Neuron (in vitro differentiated cells): ENCODE measurements around the gene ANXA3.

Experiments
- H2AFZ ChIP-seq: one replicate; pipeline ENCODE4 v1.6.1; 2013; ENCODE audit warnings: low read depth, mild to moderate bottlenecking, inconsistent platforms, low read length, moderate library complexity
- H3K27me3 ChIP-seq: one replicate; pipeline ENCODE4 v1.6.1; 2013; ENCODE audit warnings: low read length; ENCODE audit not compliant: insufficient read depth
- H3K36me3 ChIP-seq: one replicate; pipeline ENCODE4 v1.6.1; 2013; ENCODE audit warnings: low read length; ENCODE audit not compliant: insufficient read depth
- H3K4me1 ChIP-seq: one replicate; pipeline ENCODE4 v1.6.1; 2013; ENCODE audit warnings: low read length; ENCODE audit not compliant: insufficient read depth
- H3K4me3 ChIP-seq: 2 replicates; pipeline ENCODE4 v1.5.1; 2013; ENCODE audit warnings: mild to moderate bottlenecking, low read length, moderate library complexity
- H3K9me3 ChIP-seq: one replicate; pipeline ENCODE4 v1.6.1; 2013; ENCODE audit warnings: low read length

Gene ANXA3

GRCh38 chr4:78634011-78634664 lies 82.6 kb downstream of the ANXA3 start:
- H3K36me3 ChIP-seq = no peaks in the 10 kb centered on the region
- H2AFZ ChIP-seq = no peak overlapping the region
- no peaks in the 10 kb centered on the region for H3K27me3 ChIP-seq
- H3K9me3 ChIP-seq = no peaks in the 10 kb centered on the region
- H3K4me1 ChIP-seq = peaks cover 3% of the 10 kb centered on the region
- no peak overlapping the region for H3K4me3 ChIP-seq

DNA sequence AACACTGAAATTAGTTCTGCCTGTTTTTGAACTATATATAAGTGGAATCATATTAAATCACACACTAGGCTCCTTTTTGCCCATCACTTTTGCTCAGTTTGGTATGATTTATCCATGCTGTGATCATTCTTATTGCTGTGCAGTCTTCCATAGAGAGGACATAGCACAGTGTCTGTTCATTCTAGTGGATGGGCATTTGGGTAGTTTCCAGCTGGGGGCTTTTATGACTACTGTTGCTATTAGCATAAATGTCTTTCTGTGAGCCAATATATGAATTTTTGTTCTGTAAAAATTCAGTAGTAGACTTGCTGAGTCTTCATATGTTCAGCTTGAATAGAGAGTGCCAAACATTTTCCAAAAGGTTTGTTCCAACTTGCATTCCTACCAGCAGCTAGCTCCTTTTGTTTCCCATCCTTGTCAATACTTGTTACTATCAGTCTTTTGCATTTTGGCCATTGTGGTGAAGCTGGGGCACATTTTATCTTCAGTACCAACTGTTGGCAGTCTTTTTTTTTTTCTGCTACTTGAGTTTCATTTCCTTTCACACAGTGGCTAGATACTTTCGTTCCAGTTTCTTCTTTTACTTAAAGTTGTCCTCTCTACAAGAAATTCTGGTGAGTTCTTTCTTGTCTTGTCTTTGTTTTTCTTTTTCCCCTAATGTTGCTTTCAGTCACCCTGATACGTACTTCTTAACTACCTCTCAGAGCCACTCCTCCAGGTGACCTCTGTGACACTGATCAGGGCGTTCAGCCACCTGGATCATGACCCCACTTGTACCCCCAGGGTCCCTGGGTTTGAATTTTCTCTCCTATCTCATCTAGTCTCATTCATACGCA lies 87.0 kb downstream of the ANXA3 start:
- no peak overlapping the region for H3K4me3 ChIP-seq
- H3K9me3 ChIP-seq = no peaks in the 10 kb centered on the region
- no peak overlapping the region for H2AFZ ChIP-seq
- peaks cover 3% of the 10 kb centered on the region for H3K4me1 ChIP-seq
- H3K27me3 ChIP-seq = peaks cover 8% of the 10 kb centered on the region
- H3K36me3 ChIP-seq = no peaks in the 10 kb centered on the region

DNA sequence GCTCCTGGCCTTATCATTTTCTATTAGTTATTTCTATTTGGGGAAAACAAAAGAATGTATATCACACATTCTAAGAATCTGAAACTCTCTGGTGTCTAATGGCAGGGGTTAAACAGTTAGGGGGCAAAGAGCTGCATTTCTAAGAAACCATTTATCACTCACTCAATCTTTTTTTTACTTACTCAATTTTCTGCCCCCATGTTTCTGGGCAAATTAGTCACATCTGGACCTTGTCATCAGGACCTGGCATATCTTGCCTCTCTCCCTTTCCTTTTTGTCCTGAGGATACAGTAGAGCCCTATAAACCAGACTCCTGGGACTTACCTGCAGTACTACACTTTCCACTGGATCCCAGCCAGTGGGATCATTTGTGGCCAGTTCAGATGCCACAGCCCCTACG lies 89.1 kb downstream of the ANXA3 start:
- Histone ChIP-seq H3K4me1 (no peaks in the 10 kb centered on the region), H3K4me3 (no peak overlapping the region), H3K27me3 (peaks cover 8% of the 10 kb centered on the region), H2AFZ (no peak overlapping the region), H3K9me3 (no peaks in the 10 kb centered on the region), H3K36me3 (no peaks in the 10 kb centered on the region)

- Histone ChIP-seq H3K27me3 (peaks cover 8% of the 10 kb centered on the region), H2AFZ (no peak overlapping the region), H3K4me3 (no peak overlapping the region), H3K4me1 (no peaks in the 10 kb centered on the region), H3K36me3 (no peaks in the 10 kb centered on the region), H3K9me3 (no peaks in the 10 kb centered on the region)
Observed at GRCh38 chr4:78642934-78643333, 91.4 kb downstream of the ANXA3 start.

- H3K27me3 ChIP-seq = peaks cover 8% of the 10 kb centered on the region
- H3K4me3 ChIP-seq = no peak overlapping the region
- no peaks in the 10 kb centered on the region for H3K36me3 ChIP-seq
- no peaks in the 10 kb centered on the region for H3K9me3 ChIP-seq
- no peaks in the 10 kb centered on the region for H3K4me1 ChIP-seq
- H2AFZ ChIP-seq = no peak overlapping the region
Observed at GRCh38 chr4:78644063-78644691, 92.6 kb downstream of the ANXA3 start.

DNA sequence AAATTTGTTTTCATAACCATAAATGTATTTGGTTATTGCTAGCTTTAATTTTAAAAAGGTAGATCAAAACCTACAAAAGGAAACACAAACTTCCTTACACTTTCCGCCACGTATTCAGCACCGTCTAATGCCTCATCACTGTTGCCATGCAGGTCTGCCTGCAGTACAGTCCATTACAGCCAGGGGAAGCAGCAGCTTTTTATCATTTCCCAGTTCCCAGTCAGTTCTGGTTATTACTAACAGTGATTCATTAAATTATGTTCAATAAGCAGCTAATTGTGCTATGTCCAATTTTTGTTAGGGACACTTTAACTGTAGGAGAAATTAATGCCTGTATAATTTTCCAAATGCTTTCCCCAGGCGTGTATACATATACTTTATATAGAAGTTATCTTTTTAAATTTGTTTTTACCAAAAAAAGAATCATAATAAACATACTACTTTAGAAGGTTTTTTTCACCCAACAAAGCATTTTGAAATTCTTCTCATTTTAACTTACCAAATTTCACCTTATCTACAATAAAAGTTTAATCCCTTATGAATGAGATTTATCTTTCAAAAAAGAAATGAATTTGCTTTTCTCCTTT lies 93.3 kb downstream of the ANXA3 start:
- H3K4me1 ChIP-seq = no peaks in the 10 kb centered on the region
- H3K4me3 ChIP-seq = no peak overlapping the region
- H2AFZ ChIP-seq = no peak overlapping the region
- no peaks in the 10 kb centered on the region for H3K36me3 ChIP-seq
- H3K27me3 ChIP-seq = peaks cover 8% of the 10 kb centered on the region
- no peaks in the 10 kb centered on the region for H3K9me3 ChIP-seq

DNA sequence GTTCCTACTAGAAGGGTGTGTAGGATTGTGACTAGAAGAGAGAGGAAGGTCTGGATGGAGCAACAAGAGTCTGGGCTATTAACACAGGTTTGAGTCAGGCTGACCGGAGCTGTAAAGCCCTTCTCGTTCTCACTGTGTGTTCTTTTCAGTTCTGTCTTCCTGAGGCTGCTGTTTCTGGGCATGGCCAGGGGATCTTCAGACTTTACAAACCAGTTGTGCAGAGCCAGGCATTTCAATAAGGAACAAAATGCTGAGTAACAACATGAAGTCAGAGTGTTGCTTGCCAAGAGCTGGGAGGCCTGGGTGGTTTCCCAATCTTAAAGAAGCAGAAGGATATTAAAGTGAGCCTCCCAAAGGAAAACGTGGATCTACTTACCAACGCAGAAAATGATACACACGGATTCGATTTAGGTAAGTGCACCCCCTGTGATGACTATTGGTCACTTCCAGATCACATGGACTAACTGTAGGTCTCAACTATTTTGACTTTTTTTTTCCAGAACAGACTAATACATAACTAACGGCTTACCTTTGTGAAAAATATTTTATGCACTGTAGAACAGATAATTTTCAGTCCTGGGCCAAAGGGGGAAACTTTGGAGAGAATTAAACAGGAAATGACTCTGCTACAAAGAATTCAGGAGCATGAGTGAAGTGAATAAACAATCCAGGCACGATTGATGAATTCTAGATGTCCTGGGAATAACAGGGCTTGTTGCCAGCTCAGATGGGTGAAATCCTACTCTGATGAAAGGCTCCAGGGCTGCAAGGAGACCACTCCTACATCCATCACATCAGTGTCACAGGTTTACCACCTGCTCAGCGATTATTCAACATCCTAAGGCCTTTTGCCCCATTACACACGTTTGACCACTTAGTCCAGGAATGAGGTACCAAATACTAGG lies 94.5 kb downstream of the ANXA3 start:
- H3K4me1 ChIP-seq = no peaks in the 10 kb centered on the region
- H3K27me3 ChIP-seq = peaks cover 6% of the 10 kb centered on the region
- no peak overlapping the region for H3K4me3 ChIP-seq
- no peaks in the 10 kb centered on the region for H3K9me3 ChIP-seq
- no peak overlapping the region for H2AFZ ChIP-seq
- no peaks in the 10 kb centered on the region for H3K36me3 ChIP-seq

DNA sequence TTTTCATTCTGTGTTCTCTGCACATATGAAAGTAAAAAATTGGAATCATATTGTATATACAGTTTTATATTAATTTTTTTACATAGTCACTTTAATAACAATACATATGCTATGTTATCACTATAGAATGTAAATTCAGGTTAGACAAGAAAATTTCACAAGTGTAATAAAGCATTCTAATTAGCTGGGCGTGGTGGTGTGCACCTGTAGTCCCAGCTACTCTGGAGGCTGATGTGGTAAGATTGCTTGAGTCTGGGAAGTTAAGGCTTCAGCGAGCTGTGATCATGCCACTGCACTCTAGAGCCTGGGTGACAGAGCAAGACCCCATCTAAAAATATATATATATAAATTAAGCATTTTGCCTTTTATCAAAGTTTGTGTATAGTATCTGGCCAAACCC lies 95.7 kb downstream of the ANXA3 start:
- H3K4me3 ChIP-seq = no peak overlapping the region
- no peaks in the 10 kb centered on the region for H3K9me3 ChIP-seq
- H2AFZ ChIP-seq = no peak overlapping the region
- H3K36me3 ChIP-seq = no peaks in the 10 kb centered on the region
- H3K4me1 ChIP-seq = no peaks in the 10 kb centered on the region
- peaks cover 6% of the 10 kb centered on the region for H3K27me3 ChIP-seq

DNA sequence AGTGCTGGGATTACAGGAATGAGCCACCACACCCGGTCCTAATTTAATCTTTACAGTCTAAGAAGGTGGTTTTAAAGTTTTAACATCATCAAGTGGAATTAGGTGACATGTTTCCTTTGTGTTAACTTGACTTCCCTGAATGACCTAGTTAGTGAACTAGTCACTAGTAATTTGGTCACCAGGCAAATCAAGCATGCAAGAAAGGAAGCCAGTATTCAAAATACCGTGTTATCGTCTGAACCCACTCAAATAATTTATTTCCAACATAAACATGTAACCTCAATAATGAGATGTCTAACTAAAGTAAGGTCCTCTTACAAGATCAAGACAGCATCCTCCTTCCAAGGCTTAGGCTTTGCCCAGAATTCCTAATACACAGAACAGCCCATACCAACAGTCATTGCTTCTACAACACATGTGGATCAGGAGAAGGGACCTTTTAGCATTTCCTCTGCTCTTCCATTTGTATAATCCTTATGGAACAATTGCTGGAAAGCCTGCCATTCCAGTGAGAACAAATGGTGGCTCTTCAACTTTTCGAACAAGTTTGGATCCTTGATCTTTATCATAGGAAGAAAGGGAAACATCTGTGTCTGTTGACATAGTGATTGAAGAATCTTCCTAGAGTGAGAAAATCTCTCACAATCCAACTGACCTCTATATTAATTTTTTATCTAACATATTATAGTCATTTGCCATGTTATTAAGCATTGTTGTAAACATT lies 97.2 kb downstream of the ANXA3 start:
- H2AFZ ChIP-seq = no peak overlapping the region
- no peaks in the 10 kb centered on the region for H3K4me1 ChIP-seq
- H3K4me3 ChIP-seq = no peak overlapping the region
- no peaks in the 10 kb centered on the region for H3K36me3 ChIP-seq
- H3K9me3 ChIP-seq = no peaks in the 10 kb centered on the region
- H3K27me3 ChIP-seq = no peaks in the 10 kb centered on the region

DNA sequence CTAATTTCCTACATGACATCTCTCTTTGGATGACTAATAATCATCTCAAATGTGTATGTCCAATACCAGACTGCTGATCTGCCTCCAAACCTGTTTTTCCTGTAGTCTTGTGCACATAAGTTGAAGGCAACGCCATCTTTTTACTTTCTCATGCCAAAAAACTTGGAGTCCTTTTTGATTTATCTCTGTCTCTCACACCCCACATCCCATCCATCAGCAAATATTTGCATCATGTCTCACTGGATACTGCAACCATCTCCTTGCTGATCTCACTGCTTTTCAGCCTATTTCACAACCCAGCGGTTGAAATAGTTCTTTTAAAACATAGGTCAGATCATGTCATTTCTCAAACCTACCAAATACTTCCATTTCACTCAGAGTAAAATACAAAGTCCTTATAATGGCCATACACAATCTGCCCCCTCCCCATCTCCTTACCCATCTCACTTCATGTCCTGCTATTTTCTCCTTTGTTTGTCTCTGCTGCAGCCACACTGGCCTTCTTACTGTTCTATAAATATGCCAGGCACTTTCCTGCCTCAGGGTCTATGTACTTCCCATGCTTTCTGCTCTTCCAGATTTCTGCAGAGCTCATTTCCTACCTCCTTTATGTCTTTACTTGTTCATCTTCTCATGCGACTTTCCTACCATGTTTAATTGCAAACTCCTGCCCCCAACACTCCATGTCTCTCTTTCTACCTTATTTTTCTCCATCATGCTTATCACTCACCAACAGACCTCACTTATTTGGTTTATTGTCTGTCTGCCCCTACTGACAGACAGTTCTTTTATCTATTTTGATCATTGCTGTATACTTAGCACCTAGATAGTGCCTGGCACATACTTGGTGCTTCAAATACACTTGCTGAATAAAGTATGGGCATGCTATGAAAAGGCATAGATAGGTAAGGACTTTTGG lies 98.8 kb downstream of the ANXA3 start:
- H3K9me3 ChIP-seq = no peaks in the 10 kb centered on the region
- no peak overlapping the region for H3K4me3 ChIP-seq
- no peaks in the 10 kb centered on the region for H3K4me1 ChIP-seq
- H2AFZ ChIP-seq = no peak overlapping the region
- no peaks in the 10 kb centered on the region for H3K36me3 ChIP-seq
- no peaks in the 10 kb centered on the region for H3K27me3 ChIP-seq

GRCh38 chr4:78651250-78651860 lies 99.8 kb downstream of the ANXA3 start:
- Histone ChIP-seq H3K4me1 (no peaks in the 10 kb centered on the region), H3K36me3 (no peaks in the 10 kb centered on the region), H3K4me3 (no peak overlapping the region), H3K9me3 (no peaks in the 10 kb centered on the region), H2AFZ (no peak overlapping the region), H3K27me3 (no peaks in the 10 kb centered on the region)
